GM18909 (cell line): ENCODE measurements around the gene FUT7.
A peak's percentile ranks its signal among the peaks of the same experiment; 100 is the strongest.
"Not testable (repeated sequence)": the region's sequence is repeated elsewhere in the genome, so short reads cannot be mapped to it uniquely, and the experiment has no call there.

Source experiments
- ATAC-seq: cut with Tn5 transposase; IDR thresholded peaks from one replicate; pipeline ENCODE4 v1.9.1; 2021; ENCODE audit warnings: mild to moderate bottlenecking; ENCODE audit not compliant: unreplicated experiment, poor library complexity

Gene FUT7

DNA sequence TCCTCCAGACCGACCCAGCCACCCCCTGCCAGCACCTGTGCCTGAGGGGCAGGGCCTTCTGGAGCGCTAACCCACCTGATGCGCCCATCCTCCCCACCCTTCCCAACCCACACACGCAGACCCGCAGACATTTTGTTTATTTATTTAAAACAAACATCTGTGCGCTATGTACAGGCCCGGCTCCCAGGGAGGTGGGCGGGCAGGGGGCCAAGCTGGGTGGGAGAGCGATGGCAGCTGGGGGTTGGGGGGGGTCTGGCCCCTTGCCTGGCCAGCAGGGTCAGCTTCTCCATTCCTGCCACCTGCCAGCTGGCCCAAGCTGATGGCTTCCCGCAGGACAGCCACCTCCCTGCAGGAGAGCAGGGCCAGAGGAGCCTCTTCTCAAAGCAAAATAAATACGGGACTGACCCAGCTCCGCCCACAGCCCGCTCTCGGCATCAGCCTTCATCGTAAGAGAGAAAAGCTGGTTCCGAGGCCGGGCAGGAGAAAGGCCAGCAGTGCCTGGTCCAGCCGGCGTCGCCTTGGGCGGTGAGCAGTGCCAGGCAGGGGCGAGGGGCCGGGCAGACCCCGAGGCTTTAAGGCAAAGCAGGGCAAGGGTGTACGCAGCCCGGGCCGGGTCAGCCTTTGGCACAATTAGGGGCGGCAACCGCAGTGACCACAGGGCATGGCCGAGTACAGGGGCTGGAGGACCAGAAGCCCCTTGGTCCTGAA is 24.6 kb downstream of the FUT7 start:
- no peak for ATAC-seq

DNA sequence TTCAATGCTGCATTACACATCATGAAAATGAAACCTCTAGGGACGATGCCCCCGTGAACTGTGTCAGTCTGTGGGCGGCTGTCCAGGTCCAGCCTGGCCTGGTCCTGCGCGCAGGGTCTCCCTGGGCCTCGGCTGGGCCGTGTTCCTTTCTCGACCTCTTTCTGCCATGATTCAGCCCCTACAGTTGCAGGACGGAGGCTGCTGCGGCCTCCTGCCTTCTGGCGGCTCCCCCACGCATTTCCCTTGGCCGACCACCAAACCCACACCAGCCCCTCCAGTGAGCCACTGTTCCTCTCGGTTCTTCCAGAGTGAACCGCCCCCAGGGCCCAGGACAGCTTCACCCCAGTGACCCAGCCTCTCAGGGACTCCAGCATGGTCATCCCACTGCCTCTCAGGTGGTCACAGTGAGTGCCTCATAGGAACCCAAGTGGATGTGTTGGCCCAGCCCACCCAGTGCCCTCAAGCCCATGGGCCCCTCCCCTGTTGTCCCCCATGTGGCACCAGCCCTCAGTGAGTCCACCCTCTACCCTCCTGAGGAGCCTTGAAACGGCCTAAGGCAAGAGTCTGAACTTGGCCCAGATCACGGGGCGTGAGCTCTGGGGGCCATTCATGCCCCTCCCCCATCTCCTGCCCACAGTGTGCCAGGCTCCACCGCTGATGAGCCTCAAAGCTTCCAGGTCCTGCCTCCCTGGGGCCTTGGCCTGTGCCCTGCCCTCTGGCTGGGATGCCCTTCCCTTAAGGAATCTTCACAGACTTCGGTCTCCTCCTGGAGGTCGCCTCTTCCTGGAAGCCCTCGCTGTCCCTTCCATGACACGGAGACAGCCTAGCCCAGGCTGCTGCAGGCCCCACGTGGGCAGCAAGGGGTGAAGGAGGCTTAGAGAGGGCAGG is 25.5 kb downstream of the FUT7 start:
- no peak for ATAC-seq

GRCh38 chr9:137004285-137004684 is 27.6 kb downstream of the FUT7 start:
- not testable (repeated sequence) for ATAC-seq

GRCh38 chr9:137002646-137003041 is 29.2 kb downstream of the FUT7 start:
- ATAC-seq: no peak

- ATAC-seq: no peak
Observed at GRCh38 chr9:137001857-137002645, 29.8 kb downstream of the FUT7 start.

DNA sequence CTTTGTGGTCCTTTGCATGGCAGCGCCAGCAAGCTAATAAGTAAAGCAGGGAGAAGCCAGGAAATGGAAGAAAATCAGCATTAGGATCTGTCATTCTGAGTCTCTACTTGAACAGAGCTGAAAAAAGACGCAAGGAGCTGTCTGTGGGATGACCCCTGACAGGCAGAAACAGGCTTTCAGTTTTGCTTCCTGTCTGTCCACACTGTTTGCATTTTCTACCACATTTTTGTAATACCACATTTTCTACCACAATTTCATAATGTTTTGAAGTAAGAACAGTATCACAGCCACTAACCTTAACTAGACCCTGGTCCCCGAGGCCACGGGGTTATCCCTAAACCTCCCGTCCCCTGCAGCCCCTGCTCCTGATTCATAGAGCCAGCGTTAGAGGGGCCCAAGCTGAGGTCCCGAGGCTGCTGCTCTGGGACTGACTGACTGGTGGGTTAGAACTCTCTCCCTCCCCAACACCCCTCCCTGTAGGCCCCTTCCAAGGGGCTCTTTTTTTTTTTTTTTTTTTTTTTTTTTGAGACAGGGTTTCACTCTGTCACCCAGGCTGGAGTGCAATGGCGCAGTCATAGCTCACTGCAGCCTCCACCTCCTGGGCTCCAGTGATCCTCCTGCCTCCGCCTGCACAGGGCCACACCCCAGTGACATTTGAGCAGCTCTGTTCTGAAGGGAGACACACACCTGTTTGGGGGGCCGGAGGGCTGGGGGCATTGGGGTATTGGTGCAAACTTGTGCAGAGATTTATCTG is 31.5 kb downstream of the FUT7 start:
- ATAC-seq: peak; percentile 74

DNA sequence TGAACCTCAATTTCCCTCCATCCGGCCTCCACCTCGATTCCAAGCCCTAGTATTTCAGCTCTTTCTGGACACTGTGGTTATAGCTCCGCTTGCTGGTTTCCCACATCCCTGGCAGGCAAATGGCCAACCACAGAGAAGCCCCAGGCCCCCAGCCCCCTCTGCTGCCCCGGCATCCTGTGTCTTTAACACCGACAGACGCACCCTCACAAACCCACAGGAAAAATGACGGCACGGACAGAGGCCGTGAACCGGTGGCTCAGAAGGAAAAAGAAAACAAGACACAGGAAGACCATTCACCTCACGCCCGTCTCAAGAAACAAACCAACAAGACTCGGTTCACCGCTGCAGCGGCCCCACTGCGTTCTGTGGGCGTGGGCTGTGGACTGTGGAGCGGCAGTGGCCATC is 34.1 kb downstream of the FUT7 start:
- no peak for ATAC-seq

- no peak for ATAC-seq
Observed at GRCh38 chr9:136997371-136997770, 34.5 kb downstream of the FUT7 start.

DNA sequence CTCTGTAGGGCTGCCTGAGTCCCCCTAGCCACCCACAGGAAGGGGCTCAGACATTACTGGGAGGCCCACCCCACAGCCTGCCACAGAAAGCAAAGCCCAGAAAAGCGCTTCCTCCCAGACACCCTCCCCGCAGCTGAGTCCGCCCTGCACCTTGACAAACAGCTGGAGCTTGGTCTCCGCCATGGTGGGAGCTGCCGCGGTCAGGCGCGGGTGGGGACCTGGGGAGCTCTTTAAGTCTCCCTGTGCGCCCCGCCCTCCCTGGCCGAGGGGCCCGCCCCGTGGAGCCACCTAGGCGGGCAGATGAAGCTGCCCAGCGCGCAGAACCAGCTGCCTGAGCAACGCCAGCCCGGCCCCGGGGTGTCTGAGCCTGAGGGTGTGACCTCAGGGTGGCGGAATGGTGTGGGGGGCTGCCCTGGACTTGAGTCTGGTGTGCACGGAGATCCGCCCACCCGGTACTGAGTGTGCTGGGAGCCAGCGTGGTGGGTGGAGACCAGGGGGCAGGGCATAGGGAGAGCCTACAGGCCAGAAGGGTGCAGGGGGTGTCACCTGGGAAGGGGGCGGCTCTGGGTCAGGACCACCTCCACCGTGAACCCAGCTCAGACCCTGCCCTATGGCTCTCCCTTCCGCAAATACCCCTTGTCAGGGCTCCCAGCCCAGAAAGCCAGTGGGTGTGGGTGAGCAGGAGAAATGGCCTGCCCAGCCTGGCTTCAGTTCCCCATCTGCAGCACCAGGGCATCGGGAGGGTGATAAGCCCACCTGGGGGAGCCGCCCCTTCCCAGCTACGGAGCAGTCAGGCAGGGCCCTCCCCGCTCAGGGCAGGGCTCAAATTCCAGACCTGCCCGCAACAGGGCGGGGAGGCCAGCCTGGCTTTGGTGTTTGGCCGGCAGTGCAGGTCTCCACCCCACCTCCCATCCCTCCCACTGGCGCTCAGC is 35.3 kb downstream of the FUT7 start, which contains the start of gene CLIC3:
Gene CLIC3, minus strand, starts transcription at position 208 of the 932 bp plus-strand sequence. Its CDS starts 25 bp downstream, at position 183.
- ATAC-seq: no peak

DNA sequence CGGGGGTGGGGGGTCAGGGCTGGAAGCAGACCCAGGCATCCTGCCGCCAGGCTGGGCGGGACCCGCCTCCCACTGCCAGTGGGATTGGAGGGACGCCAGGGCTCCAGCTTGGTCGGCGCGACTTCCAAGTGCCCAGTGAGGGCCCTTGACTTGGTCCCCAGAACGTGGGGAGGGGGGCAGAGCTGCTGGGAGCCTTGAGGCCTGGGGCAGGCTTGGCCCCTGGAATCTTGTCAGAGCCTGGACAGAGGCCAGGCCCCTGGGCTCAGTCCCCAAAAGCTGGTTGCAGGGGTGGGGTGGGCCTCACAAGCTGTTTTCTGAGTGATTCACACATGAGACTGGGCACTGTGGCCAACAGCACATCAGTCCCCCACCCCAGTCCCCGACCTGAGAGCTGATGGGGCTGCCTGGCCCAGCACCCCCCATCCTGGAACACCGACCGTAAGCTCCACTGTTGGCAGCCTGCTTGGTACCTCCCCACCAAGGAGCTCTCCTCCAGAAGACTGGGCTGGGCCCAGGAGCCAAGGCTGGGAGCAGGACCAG is 36.0 kb downstream of the FUT7 start:
- ATAC-seq: no peak

DNA sequence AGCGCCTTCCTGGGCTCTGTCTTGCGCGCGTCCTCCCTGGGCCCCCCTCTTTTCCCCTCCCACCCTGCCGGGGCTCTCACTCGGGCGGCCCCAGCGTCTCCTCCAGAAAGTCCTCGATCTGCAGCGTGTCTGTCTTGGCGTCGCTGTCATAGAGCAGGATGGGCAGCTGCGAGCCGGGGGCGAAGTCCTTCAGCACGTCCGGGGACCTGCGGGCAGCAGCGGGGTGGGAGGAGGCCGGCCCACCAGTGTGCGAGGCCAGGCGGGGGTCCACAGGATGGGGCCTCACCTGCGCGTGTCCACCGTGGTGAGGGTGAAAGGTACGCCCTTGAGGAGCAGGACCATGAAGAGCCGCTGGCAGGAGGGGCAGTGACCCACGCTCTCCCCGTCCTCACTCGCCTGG is 36.5 kb downstream of the FUT7 start:
- ATAC-seq: no peak

GRCh38 chr9:136994888-136995230 is 37.0 kb downstream of the FUT7 start:
- no peak for ATAC-seq

DNA sequence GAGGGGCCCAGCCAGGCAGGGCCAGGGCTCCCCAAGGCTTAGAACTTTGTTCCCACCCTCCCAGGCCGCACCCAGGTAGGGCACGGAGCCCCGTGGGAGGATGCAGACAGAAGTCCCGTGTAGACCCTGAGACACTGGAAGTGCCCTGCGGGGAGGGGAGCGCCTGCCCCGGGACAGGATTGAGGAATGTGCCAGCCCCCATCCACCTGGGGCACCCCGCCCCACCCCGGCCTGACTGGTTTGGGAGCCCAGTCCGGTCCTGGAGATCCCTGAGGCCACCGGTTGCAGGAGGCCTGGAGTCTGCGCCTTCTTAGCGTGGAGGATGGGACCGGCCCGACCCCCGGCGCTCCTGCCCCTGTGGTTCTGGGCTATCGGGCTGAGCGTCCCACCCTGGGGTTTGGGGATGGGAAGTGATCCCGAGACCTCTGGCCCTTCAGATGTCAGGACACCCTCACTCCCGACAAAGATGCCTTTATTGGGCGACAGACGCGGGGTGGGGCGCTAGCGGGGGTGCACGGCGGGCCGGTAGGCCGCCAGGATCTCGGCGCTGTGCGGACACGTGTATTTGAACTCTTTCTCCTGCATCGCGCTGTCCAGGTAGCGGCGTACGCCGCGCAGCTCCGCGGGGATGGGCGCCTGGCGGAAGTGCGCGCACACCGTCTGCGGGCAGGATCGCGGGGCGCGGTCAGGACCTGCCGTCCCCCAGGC is 37.6 kb downstream of the FUT7 start:
- no peak for ATAC-seq

- no peak for ATAC-seq
Observed at GRCh38 chr9:136992819-136993369, 39.0 kb downstream of the FUT7 start.

DNA sequence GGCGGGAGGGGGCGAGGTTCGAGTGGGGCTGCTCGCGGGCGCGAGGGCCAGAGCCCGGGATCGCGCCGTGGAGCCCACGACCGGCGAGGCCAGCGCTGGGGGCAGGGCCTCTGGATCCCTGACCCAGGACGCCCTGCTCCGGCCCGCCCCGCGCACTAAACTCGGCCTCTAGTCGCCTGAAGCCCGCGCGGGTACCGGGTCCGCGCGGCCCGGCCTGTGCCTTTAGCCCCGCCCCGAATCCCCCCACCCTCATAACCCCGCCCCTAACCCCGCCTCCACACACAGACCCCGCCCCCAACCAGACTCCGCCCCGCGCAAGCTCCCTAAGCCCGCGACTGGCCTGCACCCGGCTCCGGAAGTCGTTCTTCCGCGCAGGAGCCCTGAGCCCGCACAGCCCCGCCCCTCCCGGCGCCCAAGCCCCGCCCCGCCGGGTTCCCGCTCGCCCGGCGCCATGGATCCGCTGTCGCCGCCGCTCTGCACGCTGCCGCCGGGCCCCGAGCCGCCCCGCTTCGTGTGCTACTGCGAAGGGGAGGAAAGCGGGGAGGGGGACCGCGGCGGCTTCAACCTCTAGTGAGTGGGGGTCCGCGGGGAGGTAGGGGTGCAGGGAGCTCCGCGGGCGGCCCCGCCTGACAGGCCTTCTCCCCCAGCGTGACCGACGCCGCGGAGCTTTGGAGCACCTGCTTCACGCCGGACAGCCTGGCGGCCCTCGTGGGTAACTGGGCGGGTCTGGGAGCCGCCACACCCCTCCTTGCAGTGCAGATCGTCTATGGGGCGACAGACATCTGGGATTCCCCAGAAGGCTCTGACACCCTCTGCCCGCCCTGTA is 39.7 kb downstream of the FUT7 start, which contains the start of gene PAXX:
Gene PAXX, plus strand, starts transcription at position 430 of the 826 bp plus-strand sequence. Its CDS starts 22 bp downstream, at position 452.
- ATAC-seq: peak; percentile 80

DNA sequence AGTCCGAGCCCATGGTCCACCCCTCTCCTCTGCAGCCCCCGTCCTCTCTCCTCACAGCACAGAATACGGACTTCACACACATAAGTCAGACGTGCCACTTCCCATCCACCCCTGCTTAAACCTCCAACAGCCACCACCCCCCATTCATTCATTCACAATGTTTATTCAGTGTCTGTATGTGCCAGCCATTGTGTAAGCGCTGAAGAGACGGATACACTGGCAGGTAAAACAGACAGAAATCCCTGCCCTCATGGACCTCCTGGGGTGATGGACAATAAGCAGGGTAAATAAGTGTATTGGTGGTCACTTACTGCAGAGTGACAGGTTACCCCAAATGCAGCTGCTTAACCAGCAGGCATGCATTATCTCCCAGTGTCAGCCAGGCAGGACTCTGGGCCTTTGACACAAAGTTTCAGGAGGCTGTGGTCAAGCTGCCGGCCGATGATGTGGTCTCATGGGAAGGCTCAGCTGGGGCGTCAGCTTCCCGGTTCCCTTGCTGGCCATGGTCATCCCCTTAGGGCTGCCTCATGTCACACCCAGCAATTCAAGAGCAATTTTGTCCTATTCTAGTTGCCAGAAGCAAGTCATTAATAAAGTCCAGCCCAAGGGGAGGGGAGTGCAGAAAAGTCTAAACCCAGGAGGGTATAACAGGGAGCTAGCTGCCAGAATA is 41.5 kb downstream of the FUT7 start:
- no peak for ATAC-seq
